Activated CD4-positive, alpha-beta T cell treated with anti-CD3 and anti-CD28 coated beads, Interleukin-2, amount 50 U/mL, for 1 hour (primary cell): ENCODE data around the gene MT2A.
"Not testable (repeated sequence)": the region's sequence is repeated elsewhere in the genome, so short reads cannot be mapped to it uniquely, and the experiment has no call there.

Experiments used
- DNase-seq: peaks from one replicate; pipeline ENCODE4 v3.0.0-alpha.2; 2020

Gene MT2A

GRCh38 chr16:56623184-56623583 is 14.8 kb downstream of the MT2A start:
- not testable (repeated sequence) for DNase-seq

- no peak for DNase-seq
These were observed 15.3 kb downstream of the MT2A start for GRCh38 chr16:56623637-56624036.

- peak; percentile 49 for DNase-seq
These were observed 17.0 kb downstream of the MT2A start, which contains the start of gene MT1E for GRCh38 chr16:56625140-56625942. TSS of gene MT1E (plus strand) at chr16:56625781. CDS start at chr16:56625852, 71 bp downstream.

DNA sequence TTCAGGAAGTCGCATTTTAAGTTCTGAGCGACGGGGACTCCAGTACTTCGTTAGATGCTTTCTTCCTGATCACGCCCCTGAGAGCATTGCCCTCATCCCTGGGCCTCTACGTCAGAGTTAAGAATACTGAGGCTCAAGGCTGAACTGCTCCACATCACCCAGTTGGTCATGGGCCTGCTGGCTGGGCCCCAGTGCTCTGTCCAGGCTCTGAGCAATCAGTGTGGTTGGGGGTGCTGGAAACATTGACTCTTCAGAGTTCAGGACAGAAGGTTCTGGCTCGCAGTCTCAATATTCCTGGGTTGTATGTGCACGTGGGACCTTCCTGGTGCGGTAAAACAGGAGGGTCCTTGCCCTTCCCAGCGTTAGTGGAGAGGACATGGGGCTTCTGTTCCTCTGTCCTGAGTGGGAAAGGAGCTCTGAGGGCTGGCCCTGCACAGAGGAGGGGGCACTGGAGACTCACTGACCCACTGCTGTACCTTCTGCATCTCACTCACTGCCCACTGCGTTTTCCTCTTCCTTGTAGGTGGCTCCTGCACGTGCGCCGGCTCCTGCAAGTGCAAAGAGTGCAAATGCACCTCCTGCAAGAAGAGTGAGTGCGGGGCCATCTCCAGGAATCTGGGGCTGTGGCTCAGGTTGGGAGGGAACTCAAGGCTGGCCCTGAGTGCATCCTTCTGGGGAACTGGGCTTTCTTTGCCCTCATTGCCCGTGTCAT is 17.7 kb downstream of the MT2A start:
- no peak for DNase-seq

- no peak for DNase-seq
These were observed 18.3 kb downstream of the MT2A start for GRCh38 chr16:56626685-56627084.

- DNase-seq = no peak
These were observed 20.3 kb downstream of the MT2A start for GRCh38 chr16:56628486-56629350.

DNA sequence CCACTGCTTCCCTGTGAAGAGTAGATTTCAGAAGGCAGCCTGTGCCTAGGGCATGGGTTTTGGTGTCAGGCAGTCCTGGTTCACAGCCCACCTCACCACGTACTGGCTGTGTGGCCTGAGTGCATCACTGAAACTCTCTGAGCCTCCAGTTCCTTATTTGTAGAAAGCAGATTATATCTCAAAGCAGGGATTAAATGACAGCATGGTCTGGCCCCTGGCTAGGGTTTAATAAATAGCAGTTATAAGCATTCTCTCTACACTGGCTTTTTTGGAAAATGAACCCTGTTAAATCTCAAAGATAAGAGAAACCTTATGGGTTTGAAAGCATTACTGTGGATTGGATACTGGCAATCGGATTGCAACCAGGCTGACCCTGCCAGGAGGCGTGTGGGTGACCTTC is 21.1 kb downstream of the MT2A start:
- no peak for DNase-seq

DNA sequence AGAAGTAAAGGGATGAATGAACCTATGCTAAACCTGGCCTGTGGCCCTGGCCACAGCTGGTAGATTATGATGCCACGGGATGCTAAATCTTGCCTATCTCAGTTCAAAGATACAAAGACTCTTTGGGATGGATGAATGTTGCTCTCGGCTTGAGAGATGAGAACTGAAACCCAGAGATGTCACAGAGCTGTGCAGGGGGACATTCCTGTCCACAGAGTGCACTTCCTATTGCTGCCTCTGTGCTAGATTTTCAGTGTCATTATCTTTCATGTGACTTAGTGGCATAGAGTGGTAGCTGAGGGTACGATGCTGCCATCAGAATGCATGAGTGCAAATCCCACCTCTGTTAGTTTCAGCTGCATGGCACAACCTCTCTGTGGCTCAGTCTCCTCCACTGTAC is 21.8 kb downstream of the MT2A start:
- DNase-seq = no peak

DNA sequence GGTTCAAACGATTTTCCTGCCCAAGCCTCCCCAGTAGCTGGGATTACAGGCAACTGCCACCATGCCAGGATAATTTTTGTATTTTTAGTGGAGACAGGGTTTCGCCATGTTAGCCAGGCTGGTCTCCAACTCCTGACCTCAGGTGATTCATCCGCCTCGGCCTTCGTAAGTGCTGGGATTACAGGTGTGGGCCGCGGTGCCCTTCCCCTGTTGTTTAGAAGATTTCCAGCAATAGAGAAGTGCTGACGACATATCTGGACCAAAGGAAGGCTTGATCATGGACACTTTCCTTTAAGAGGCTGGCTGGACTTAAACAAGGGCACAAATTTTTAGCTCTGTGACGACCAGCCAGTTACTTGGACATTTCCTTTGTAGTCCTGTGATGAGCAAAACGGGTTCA is 22.8 kb downstream of the MT2A start:
- DNase-seq = no peak

GRCh38 chr16:56631832-56632155 is 23.4 kb downstream of the MT2A start:
- no peak for DNase-seq

- DNase-seq = no peak
These were observed 23.9 kb downstream of the MT2A start, which contains the start of gene MT1M for GRCh38 chr16:56632156-56632847. TSS of gene MT1M (plus strand) at chr16:56632659. CDS start at chr16:56632732, 73 bp downstream.

DNA sequence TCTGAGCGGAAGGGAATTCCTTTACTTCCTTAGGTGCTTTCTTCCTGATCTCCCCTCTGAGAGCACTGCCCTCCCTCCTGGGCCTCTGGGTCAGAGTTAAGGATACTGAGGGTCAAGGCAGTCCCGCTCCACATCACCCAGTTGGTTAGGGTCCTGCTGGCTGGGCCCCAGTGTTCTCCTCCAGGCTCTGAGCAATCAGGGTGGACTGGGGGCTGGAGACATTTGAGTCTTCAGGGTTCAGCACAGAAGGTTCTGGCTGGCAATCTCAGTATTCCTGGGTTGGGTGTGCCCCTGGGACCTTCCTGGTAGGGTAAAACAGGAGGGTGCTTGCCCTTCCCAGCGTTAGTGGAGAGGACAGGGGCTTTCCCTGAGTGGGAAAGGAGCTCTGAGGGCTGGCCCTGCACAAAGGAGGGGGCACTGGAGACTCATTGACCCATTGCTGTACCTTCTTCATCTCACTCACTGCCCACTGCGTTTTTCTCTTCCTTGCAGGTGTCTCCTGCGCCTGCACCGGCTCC is 24.5 kb downstream of the MT2A start:
- no peak for DNase-seq

GRCh38 chr16:56633535-56633934 is 25.2 kb downstream of the MT2A start:
- DNase-seq = no peak

DNA sequence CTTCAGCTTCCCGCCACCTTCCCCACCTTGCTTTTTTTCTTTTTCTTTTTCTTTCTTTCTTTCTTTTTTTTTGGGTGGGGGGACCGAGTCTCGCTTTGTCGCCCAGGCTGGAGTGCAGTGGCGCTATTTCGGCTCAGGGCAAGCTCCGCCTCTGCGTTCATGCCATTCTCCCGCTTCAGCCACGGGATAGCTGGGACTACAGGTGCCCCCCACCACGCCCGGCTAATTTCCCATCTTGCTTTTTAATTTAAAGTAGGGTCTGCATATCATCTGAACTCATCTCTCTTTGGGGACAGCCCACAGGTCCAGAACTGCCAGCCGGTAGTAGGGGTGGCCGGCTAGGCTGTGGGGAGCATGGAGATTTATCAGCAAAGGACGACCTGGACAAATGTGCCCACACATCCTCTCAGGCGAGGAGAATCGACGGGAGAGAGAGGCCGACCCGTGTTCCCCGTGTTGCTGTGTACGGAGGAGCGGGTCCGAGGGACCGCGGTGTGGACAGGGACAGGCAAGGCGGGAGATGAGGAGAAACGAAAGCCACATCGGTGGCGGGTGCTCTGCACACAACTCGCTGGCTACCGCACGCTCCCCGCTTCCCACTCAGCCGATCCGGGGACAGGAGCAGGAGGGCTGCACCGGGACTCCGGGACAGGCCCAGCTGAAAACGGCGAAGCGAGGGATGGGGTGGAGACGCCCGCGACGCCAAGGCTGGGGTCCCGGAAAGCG is 26.5 kb downstream of the MT2A start:
- no peak for DNase-seq

DNA sequence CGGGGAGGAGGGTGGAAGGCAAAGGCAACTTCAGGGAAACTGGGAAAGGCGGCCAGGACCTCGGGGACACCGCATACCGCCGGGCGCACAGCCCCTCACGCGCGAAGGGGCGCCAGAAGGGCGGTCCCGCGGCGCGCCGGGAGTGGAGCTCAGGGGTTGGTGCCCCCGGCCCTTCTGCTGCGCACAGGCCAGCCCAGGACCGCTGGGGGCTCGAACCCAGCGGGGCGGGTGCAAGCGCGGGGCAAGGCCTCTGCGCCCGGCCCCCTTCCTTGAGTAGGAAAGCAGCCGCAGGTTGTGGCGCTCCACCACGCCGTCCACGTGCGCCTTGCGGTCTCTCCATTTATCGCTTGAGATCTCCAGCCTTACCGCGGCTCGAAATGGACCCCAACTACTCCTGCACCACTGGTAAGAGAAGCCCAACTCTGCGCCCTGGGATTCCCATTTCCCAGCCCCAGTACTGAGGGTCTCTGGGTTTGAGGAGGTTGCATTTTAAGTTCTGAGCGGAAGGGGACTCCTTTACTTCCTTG is 27.1 kb downstream of the MT2A start:
- DNase-seq = no peak

GRCh38 chr16:56636616-56637413 is 28.4 kb downstream of the MT2A start:
- no peak for DNase-seq

DNA sequence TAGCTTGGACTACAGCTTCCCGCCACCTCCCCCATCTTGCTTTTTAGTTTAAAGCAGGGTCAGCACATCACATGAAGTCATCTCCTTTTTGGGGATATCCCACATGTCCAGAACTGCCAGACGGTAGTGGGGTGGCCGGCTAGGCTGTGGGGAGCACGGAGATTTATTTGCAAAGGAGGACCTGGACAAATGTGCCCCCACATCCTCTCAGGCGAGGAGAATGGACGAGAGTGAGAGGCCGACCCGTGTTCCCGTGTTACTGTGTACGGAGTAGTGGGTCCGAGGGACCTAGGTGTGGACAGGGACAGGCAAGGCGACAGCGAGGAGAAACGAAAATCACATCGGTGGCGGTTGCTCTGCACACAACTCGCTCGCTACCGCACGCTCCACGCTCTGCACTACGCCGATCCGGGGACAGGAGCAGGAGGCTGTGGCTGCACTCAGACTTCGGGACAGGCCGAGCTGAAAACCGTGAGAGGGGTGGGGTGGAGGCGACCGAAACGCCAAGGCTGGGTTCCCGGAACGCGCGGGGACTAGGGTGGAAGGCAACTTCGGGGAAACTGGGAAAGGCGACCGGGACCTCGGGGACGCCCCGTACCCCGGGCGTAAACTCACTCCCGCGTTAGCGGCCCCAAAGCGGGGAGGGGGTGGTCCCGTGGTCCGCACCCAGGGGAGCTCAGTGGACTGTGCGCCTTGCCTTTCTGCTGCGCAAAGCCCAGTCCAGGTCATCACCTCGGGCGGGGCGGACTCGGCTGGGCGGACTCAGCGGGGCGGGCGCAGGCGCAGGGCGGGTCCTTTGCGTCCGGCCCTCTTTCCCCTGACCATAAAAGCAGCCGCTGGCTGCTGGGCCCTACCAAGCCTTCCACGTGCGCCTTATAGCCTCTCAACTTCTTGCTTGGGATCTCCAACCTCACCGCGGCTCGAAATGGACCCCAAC is 29.7 kb downstream of the MT2A start, which contains the start of gene MT1A:
TSS of gene MT1A (plus strand) at position 853 of the 937 bp plus-strand sequence. CDS start at position 926, 73 bp downstream.
- DNase-seq = no peak

DNA sequence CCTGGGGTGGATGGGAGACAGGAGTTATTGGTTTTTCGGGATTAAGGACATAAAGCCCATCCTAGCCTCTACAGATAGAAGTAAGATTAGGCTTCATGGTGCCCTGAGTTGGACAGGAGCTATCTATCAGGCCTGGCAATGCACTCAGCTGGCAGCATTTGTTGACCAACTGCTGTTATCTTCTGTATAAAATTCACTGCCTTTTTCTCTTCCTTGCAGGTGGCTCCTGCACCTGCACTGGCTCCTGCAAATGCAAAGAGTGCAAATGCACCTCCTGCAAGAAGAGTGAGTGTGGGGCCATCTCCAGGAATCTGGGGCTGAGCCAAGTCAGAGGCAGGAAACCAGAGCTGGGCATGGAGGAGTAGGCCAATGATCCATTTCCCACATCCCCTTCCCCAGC is 30.7 kb downstream of the MT2A start:
- no peak for DNase-seq

GRCh38 chr16:56640076-56640475 is 31.7 kb downstream of the MT2A start:
- no peak for DNase-seq
